HEK293 (cell line): ENCODE measurements around the gene KRTAP2-4.
"Not testable (repeated sequence)": the region's sequence is repeated elsewhere in the genome, so short reads cannot be mapped to it uniquely, and the experiment has no call there.

ENCODE experiments used
- KLF8 ChIP-seq: fragments of 450-650 bp; formaldehyde crosslinking; IDR thresholded peaks from 2 replicates; pipeline ENCODE4 v1.5.1; 2016; ENCODE audit warnings: missing biosample characterization, missing genetic modification characterization
- ZNF416 ChIP-seq: fragments of 450-650 bp; formaldehyde crosslinking; IDR thresholded peaks from 2 replicates; pipeline ENCODE4 v1.5.1; 2016; ENCODE audit warnings: missing biosample characterization, missing genetic modification characterization

DNA sequence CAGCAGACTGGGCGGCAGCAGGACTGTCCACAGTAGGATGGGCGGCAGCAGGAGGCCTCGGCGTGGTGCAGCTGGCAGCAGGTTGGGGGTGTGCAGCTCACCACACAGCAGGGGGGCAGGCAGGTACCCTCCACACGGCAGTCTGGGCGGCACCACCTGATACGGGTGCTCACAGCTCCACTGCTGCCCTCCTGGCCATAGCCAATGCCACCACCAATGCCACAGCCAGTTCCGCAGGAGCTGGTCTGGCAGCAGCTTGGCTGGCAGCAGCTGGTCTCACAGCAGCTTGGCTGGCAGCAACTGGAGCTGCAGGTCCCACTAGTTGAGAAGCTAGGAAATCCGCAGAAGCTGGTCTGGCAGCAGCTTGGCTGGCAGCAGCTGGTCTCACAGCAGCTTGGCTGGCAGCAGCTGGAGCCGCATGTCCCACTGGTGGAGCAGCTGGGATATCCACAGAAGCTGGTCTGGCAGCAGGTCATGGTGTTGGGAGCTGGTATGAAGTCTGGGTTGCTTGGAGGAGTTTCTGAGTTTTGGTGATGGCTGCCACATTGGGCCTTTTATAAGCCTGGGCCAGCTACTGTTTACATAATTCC, 31.2 kb downstream of the KRTAP2-4 start, which contains the start of gene KRTAP1-3:
- not testable (repeated sequence) for TF ChIP-seq ZNF416 (tag by site-specific recombination); KLF8
